Measurements from ENCODE around the gene LAPTM5. TPM values are rescaled to one million over a fixed set of nuclear protein-coding genes. Genes with fewer than 3 reads are reported as not detected.

The LAPTM5 gene
- total and polyA plus RNA-seq, 10 donors = 419 to 747 (median 577) TPM

- Histone ChIP-seq H3K27ac (peak overlapping the region; percentile 88 to 99 (median 96)), H3K4me1 (peaks cover 84 to 100% (median 100%) of the 10 kb centered on the region in 6 donors), H3K36me3 (peaks cover 0 to 84% (median 6%) of the 10 kb centered on the region in 6 donors), H3K4me3 (peak overlapping the region in 6 of 8 donors; percentile 4 to 80 (median 10)), H3K27me3 (replicated peaks in 1 of 7) (no peaks in the 10 kb centered on the region), H3K9me3 (no peaks in the 10 kb centered on the region)
- peak; percentile 94 for DNase-seq
- 23 to 41% (median 28%) methylated on average over 8 to 10 of the region's 10 CpGs for WGBS, 5 donors
- intact Hi-C loops (cut with DNase I; ENCODE audit: low total_unique reads) = no loop called here
- TF ChIP-seq CTCF (IDR thresholded peaks at IDR 0.05 in 8 of 11, conservative IDR thresholded peaks at IDR 0.05 in 3 of 11) (no peak), POLR2A (IDR thresholded peaks at IDR 0.05) (peak; percentile 42 to 71 (median 53)), POLR2AphosphoS5 (IDR thresholded peaks at IDR 0.05) (peak; percentile 87 to 98 (median 92))
Measured at GRCh38 chr1:30750731-30751291, 6.8 kb downstream of the LAPTM5 start.

- Histone ChIP-seq H3K27ac (peak overlapping the region; percentile 88 to 99 (median 96)), H3K4me1 (peaks cover 89 to 100% (median 100%) of the 10 kb centered on the region in 6 donors), H3K9me3 (no peaks in the 10 kb centered on the region), H3K36me3 (peaks cover 0 to 83% (median 6%) of the 10 kb centered on the region in 6 donors), H3K27me3 (replicated peaks in 1 of 7) (no peaks in the 10 kb centered on the region), H3K4me3 (peak overlapping the region in 5 of 8 donors; percentile 2 to 80 (median 9))
- intact Hi-C loops (cut with DNase I; ENCODE audit: low total_unique reads) = no loop called here
- 44 to 52% (median 47%) methylated on average over 23 of the region's 23 CpGs for WGBS, 5 donors
- TF ChIP-seq POLR2AphosphoS5 (IDR thresholded peaks at IDR 0.05) = peak; percentile 45 to 98 (median 91)
- peak in 1 of 3 donors; percentile 62 for TF ChIP-seq POLR2A (IDR thresholded peaks at IDR 0.05)
- no peak for TF ChIP-seq CTCF (IDR thresholded peaks at IDR 0.05 in 8 of 11, conservative IDR thresholded peaks at IDR 0.05 in 3 of 11)
- peak; percentile 92 for DNase-seq
Measured at GRCh38 chr1:30749691-30750583, 7.6 kb downstream of the LAPTM5 start.

- WGBS, 5 donors = 46 to 60% (median 55%) methylated on average over 16 of the region's 16 CpGs
Measured at GRCh38 chr1:30748699-30749401, 8.7 kb downstream of the LAPTM5 start.

More at GRCh38 chr1:30748699-30749401, 8.7 kb downstream of the LAPTM5 start:
- DNase-seq = peak; percentile 75
- peak overlapping the region; percentile 88 to 99 (median 96) for H3K27ac ChIP-seq
- H3K4me3 ChIP-seq = peak overlapping the region in 5 of 8 donors; percentile 2 to 80 (median 5)
- H3K9me3 ChIP-seq = no peaks in the 10 kb centered on the region
- intact Hi-C loops (cut with DNase I; ENCODE audit: low total_unique reads) = no loop called here
- peaks cover 0 to 88% (median 6%) of the 10 kb centered on the region in 6 donors for H3K36me3 ChIP-seq
- H3K27me3 ChIP-seq (replicated peaks in 1 of 7) = no peaks in the 10 kb centered on the region
- H3K4me1 ChIP-seq = peaks cover 92 to 100% (median 100%) of the 10 kb centered on the region in 6 donors
- TF ChIP-seq CTCF (IDR thresholded peaks at IDR 0.05 in 8 of 11, conservative IDR thresholded peaks at IDR 0.05 in 3 of 11) (no peak), POLR2AphosphoS5 (IDR thresholded peaks at IDR 0.05) (peak; percentile 58 to 82 (median 62))

Measured in spleen (tissue), 11 donors.